DMS53 treated with DMSO at 0.1 percent for 48 hours (cell line): ENCODE data around the gene RFX8.

Source experiments
- DNase-seq: peaks from one replicate; lab custom pipeline; 2025; ENCODE audit not compliant: unreplicated experiment; lab: John Stamatoyannopoulos, UW

Gene RFX8

DNA sequence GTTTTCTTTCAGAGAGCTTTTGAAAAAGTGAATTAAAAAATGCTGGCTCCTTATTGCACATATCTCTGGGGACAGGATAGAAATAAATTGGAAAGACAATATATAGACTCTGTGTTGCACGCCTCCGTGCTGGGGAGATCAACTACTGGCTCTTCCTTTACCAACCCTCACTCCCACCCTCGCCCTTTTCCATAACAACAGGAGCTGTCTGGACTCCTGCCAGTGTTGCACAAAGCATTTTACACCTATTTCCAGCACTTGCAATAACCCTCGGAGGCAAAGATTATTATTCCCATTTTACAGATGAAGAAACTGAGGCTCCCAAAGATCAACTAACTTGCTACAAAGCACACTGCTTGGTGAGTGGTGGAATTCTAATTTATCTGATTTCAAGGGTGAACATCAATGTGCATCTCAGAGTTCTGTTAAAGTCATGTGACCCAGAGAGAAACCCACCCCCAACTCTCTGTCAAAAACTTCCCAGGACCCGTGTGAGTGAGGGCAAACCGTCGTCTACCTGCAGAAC is 91.8 kb downstream of the RFX8 start:
- DNase-seq = no peak

DNA sequence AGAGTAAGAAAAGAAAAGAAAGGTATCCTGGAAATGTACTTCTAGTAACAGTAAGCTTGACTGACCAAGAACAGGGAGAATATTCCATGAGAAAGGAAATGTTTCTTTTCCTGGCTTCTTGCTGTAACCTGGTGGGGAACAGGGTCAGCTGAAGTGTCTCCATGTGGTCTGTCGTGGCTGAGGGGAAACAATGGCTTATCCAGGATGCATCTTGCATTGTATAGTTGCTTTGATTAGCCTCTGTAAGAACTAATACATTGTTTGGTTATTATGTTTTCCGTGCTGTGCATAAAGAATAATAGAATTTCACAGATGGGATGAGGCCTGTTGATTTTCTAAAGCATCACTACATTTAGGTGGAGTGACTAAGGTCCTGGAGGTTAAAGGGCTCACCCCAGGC is 92.5 kb downstream of the RFX8 start:
- no peak for DNase-seq

DNA sequence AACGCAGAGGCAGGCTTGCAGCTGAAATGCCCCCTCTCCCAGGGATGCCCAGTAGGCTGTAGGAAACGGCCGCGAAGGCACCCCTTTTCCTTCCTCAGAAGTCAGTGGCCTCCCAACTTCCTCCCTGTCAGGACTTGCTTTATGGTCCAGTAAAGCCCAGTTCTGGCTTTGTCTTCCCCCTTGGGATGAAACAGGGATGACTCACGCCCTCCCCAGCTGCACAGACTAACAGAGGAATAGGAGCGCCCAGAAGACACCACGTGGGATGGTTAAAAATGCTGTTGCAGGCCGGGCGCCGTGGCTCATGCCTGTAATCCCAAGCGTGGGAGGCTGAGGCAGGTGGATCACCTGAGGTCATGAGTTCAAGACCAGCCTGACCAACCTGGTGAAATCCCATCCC is 94.5 kb downstream of the RFX8 start:
- DNase-seq = no peak

DNA sequence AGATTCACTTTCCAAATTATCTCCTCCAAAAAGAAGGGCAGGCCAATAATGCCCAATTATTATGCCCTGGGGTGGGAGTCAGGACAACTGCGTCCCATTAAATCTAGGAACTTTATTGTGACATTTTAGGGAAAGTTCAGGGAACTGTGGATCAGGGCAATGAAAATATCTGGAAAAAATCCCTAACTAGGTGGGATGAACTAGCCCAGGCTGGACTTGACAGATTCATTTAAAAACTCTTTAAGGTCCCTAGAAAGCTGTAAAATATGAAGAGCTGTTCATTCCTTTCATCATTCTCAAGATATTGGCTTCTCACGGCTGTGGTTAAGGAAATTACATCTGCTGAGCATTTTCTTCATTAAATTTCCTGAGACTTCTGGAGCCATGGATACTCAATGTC is 95.8 kb downstream of the RFX8 start:
- no peak for DNase-seq

DNA sequence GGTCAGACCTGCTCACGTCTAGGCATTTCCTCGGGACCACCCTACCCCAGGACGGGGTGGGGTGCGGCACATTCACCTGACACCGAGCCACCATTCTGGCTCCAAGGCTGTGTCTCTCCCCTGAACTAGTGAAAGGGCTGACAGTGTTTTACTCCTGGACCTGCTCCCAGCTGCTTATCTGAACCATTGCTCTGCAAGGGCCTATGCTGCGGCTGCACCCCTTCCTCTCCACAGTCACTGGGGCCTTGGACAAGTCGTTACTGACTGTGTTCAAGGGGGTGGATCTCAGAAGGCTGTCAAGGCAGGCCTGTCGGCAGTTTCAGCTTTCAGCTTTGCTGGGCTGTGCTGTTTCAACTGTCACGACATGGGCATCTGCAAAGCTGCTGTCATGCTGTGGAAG is 99.3 kb downstream of the RFX8 start:
- no peak for DNase-seq

DNA sequence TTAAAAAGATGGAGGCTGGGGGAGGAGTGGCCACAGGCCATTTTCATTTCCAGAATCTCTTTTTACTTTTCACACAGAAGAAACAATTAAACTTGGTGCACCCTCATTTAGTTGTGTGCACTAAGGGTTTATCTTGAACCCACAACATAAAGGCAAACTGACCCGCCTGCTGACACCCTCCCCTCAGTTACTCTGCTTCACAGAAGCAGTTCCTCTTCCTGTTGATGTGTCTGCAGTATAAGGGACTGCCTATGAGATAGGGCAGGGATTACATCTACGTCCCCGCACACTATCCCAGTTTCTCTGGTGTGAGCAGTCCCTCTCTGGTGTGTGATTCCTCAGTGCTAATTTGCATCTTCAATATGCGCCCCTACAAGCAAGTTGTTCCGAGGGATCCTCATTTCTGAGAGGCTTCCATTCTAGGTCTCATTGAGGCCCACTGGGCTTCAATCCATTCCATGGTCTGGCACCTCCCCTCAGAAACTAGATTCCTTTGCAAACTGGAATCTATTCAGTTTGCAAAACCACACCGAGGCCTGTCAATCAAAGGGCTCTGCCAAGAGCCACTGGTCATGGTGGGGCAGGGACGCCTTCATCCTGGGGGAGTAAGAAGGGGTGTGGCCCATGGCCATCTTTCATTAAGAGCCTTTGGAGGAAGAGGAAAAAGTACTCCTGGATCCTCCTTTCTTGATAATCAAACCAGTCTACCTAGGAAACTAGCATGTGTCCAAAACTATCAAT is 99.9 kb downstream of the RFX8 start:
- DNase-seq = no peak

DNA sequence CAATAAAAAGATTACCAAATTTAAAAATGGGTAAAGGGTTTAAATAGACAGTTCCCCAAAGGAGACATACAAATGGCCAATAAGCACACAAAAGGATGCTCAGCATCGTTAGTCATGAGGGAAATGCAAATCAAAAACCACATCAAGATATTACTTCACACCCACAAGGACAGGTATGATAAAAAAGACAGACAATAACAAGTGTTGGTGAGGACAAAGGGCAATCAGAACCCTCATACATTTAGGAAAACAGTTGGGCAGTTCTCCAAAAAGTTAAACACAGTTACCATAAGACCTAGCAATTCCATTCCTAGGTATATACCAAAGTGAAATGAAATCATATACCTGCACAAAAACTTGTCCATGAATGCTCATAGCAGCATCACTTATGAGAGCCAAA is 102.1 kb downstream of the RFX8 start:
- DNase-seq = no peak

DNA sequence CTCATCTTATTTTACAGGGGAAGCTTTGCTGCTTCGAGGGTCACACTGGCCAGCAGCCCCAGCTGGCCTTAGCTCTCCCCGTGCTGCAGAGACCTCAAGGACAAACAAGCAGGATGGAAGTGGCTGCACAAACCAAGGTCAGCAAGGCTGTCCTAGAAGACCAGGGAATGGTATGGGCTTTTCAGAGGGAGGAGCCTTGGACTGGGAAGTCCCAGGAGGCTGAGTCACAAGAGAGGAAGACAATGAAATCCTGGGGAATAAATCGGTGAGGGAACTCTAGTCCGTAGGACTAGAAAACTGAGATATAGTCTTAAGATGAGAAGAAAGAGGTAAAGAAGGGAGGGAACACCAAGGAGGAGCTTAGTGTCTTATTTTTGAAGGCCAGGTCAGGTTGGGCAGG is 103.3 kb downstream of the RFX8 start:
- no peak for DNase-seq

DNA sequence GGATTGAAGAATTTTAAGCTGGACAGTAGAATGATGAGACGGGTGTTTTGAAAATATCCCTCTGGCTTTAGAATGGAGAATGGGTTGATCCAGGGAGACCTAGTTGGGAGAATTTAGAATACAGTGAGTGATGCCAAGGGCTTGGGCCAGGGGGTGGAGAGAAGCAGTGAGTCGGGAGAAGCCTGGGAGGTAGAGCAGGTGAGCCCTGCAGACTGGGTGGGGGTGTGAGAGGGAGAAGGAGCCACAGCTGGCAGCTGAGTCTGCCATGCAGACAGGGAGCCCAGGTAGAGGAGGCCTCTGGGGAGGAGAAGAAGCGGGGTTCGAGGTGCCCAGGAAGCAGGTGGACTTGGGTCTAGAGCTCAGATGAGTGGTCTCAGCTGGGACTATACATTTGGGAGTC is 105.8 kb downstream of the RFX8 start:
- no peak for DNase-seq

DNA sequence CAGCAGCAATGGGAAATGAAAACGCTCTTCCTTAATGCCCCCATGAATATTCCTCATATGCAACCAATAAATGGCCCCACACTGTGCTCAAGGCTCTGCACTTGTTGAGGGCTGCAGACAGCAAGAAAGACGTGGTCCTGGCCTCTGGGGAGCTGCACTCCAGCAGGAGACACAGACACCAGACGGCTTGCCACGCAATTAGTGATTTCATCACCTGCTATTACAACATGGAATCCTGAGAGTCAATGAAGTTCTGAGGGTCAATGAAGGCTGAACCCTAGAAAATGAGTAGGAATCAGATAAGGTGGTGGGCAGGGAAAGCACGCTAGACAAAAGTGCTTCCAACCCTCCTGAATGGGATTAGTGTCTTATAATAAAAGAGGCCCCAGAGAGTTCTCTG is 106.5 kb downstream of the RFX8 start:
- no peak for DNase-seq

DNA sequence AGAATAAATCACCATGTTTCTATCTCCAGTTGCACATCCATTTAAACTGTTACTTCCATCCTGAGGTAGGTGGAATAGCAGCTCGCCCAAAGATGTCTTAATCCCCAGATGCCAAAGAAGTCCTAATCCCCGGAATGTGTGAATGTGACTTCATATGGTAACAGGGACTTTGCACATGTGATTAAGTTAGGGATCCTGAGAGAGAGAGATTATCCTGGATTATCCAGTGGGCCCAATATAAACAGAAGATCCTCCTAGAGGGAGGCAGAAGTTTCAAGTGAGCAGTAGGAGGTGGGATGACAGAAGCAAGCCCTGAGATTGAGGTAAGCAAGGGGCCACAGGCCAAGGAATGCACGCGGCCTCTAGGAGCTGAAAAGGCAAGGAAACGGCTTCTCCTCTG is 107.4 kb downstream of the RFX8 start:
- no peak for DNase-seq

DNA sequence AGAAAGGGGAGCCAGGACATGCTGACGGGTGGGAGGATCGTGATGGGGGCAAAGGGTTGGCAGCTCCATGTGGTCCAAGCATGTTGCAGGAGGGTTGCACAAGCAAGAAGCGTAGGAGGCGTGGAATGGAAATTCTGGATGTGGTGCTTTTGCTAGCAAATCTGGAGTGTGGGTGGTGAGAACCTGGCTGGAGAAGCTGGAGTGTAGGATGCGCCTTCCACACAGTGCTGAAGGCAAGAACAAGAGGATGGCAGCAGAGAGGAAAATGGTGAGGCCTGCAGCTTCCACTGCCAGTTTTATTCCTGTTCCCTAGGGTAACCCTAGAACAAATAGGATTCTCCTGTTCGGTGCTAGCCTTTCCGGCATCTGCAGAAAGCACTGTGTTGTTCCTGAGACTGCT is 110.0 kb downstream of the RFX8 start:
- no peak for DNase-seq

DNA sequence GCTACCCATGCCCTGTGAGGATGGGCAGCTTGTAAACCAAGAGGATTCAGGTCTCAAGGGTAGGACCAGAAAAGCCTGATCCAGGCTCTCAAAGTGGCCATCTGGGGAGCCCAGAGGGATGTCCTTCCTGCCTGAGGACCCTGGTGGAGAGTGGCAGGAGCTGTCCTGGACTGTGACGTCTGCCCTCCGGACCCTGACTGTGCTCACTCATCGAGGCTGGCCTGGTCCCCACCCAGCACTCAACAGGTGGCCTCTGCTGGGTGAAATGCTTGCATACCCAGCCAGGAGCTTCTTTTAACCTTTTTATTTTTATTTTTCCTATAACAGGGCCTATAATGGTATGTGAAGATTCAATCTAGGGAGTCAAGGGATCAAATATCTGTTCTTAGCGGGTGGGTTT is 112.1 kb downstream of the RFX8 start:
- no peak for DNase-seq

DNA sequence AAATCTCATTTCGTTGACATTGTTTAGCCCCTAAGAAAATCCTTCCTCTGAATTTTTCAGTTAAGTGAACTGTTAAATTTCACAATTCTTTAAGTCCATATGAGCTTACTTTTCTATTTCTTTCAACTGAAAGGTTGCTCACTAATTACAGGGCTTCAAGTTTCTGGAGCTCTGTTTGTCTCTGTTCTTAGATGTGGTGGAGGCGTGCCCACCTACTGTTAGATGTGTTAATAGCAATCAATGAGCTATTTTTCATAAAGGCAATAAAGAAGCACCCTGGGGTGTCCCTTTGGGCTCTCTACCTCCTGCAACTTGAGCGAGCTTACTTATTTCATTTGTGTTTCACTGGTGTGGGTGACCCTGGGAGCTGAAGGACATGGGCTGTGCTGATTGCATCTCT is 112.6 kb downstream of the RFX8 start:
- DNase-seq = no peak

DNA sequence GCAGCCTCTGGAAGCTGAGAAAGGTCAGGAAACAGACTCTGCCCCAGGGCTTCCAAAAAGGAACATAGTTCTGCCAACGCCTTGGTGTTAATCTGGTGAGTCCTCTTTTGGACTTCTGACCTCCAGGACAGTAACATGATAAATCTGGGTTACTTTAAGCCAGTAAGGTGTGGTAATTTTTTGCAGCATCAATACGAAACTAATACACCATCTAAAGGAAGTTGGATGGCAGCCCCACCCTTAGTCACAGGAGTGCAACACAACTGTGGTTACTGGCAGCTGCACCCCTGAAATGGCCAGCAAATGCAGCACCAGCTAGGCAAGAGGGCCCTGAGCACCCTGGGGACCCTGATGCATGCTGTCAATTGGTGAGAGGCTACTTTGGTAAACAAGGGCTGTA is 113.4 kb downstream of the RFX8 start:
- DNase-seq = no peak

DNA sequence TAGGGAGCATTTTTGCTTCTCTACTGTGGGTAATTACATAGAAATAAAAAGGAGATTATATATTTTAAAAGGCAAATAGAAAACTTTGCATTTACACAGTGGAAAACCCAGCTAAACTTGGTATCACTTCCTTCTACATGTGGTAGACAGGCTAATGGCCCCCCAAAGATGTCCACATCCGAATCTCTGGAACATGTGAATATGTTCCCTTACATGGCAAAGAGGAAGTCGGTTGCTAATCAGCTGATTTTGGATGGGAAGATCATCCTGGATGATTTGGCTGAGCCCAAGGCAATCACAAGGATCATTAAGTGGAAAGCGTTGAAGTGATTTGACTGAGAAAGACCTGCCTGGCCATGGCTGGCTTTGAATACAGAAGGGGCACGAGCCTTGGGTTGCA is 113.8 kb downstream of the RFX8 start:
- DNase-seq = no peak

DNA sequence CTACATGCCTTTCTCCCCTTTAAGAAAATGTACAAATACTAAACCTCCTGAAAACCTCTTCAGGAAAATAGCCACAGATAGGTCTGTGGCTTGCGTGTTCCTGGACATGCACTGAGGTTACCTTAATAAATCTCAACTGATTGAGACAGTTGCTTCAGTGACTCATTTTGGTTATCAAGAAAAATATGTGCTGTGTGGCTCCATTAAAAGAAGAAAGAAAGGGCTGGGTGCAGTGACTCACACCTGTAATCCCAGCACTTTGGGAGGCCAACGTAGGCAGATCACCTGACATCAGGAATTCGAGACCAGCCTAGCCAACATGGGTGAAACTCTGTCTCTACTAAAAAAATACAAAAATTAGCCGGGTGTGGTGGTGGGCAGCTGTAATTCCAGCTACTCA is 114.7 kb downstream of the RFX8 start:
- DNase-seq = no peak

DNA sequence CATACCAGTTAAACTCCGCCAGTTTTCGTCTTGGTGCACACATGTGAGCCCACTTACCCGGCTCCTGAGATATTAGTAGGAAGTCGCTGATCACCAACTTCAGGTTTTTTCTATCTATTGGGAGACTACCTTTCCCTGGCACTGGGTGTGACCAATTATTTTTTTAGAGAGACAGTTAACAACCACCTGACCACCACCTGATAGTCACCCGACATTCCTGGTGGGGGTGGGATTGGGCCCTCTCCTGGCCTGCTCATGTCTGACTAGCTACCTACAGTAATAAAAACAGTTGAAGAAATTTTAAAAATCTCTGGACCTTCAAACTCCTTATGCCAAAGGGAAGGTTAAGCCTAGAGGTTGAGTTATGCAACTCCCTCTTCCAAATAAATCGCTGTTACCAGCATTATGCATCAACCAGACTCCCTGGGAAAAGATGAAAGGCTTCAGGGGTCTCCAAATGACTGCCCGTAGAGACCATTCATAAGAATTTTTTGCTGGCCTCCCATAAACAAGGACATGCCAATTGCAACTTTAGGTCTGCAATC is 115.4 kb downstream of the RFX8 start:
- DNase-seq = no peak

DNA sequence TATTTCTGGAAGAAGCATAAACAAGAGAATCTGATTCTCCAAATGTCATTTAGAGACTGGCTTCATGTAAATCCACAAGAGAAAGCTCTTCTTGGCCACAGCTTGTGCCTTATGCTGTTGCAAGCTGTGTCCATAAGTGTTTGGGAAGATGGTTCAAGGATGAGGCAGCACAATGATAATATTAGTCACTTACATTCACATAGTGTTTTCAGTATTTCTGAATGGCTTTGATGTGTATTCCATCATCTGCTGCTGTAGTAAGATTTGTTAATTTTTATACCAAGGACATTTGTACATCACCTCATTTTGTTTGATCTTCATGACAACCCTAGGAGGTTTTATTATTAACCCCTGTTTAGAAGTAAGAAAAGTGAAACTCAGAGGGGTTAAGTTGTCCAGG is 117.5 kb downstream of the RFX8 start:
- DNase-seq = no peak

DNA sequence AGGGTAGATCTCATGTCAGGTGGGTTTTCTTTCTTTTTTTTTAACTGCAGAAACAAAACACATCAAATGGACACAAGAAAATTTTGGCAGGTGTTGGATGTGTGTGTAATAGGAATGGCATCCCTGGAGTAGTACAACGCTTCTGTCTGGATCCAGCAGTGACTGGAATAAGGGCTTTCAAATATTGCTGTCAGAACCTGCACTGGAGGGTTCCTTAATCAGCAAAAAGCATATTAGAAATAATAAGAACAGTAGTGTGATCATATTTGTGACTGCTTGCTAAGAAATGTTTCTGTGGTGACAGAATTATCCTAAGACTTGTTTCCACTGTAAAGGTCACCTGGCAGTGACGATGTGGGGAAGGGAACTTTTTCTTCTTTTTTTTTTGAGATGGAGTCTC is 118.4 kb downstream of the RFX8 start:
- DNase-seq = no peak

DNA sequence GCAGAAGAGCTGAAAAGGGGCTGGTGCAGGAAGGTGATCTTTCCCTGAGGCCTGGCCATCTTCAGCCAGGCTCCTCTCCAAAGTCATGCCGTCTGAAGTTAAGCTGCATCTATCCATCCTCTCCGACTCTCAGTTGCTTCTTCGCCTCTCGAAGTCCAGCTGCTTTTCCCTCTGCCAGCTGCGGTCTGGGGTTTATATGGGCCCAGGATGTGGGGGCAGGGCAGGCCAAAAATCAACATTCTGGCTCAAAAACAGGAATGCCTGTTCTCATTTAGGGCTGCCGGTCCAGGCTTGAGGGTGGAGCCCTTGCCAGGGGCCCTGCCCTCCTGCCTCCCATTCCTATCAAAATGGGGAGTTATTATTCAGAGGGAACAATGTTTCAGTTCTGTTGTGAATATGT is 118.9 kb downstream of the RFX8 start:
- no peak for DNase-seq

DNA sequence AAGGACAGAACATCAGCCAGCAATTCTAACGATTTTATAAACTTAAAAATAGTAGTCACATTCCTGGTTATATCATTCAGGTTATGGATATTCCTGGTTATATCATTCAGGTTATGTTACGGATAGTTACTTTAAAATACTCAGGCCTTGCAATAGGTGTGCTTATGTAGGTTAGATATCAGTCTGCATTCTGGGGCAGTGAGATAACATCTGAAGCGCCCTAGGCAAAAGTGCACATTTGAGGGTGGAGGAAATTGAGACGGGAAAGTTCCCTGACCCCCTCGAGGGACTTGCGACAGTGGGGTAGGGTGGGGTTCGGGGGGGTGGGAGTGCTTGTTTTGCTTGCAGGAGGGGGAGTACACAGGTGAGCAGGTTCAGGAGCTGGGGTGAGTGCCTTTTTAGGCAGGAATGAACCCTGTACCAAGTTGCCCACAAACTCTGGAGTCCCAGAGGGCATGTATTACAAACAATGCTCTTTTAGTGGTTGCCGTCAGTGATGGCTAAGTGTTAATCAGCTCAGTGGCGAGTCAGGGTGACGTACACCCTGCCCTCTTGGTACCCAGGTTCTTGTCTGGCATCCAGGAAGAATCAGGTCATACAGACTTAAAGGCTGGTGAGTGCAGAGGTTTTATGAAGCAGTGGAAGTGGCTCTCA is 119.4 kb downstream of the RFX8 start:
- no peak for DNase-seq
